A549 (cell line): ENCODE results near the gene ANGPT4. TPM values are rescaled to one million over a fixed set of nuclear protein-coding genes. Genes with fewer than 3 reads are reported as not detected.

Source experiments
- ATAC-seq, 2 experiments: fragments of 200-7000 bp in 1 of 2; fragments of >200 bp in 1 of 2; cut with Nextera tagmentation in 1 of 2; cut with Tn5 transposase in 1 of 2; 3 replicates each; pipeline versions ENCODE4 v1.8.0 to v1.9.1; 2018 to 2020; ENCODE audit warnings: mild to moderate bottlenecking in 1 of 2, moderate library complexity in 1 of 2
- CTCF ChIA-PET: fragments of 300-600 bp; sonication (Branson Sonifier 250); formaldehyde crosslinking; extraction: SDS; loops from one replicate; lab custom pipeline; 2021; ENCODE audit warnings: antibody characterized with exemption, inconsistent platforms; lab: Yijun Ruan, JAX
- POLR2A ChIA-PET: fragments of 350-600 bp; formaldehyde crosslinking; extraction: SDS; loops from one replicate; lab custom pipeline; 2021; ENCODE audit warnings: antibody characterized with exemption, inconsistent platforms; lab: Yijun Ruan, JAX
- DNase-seq, 2 experiments: peaks; one replicate each; pipeline versions ENCODE4 v3.0.0 to v3.0.0-alpha.2; 2011 to 2016; ENCODE audit warnings: low read depth in 1 of 2, low spot score in 1 of 2
- FAIRE-seq: peaks from 2 replicates; lab custom pipeline; 2011; peaks lifted over from hg19 to GRCh38; lab: Jason Lieb, UNC
- H3K27ac ChIP-seq, 2 experiments: fragments of >200 bp; sonication (Bioruptor Twin); formaldehyde crosslinking; 3 replicates each; pipeline ENCODE4 v1.5.1; 2016 to 2017
- H3K4me1 ChIP-seq: fragments of >200 bp; sonication (Bioruptor Twin); formaldehyde crosslinking; 3 replicates; pipeline ENCODE4 v1.6.1; 2016
- H3K4me2 ChIP-seq: fragments of >200 bp; sonication (Bioruptor Twin); formaldehyde crosslinking; 3 replicates; pipeline ENCODE4 v1.6.1; 2016
- H3K4me3 ChIP-seq: fragments of >200 bp; sonication (Bioruptor Twin); formaldehyde crosslinking; 3 replicates; pipeline ENCODE4 v1.5.1; 2016
- H3K9me3 ChIP-seq: fragments of >200 bp; sonication (Bioruptor Twin); formaldehyde crosslinking; 3 replicates; pipeline ENCODE4 v1.6.1; 2016
- BHLHE40 ChIP-seq: IDR thresholded peaks from 2 replicates; pipeline ENCODE4 v1.6.1; 2012; ENCODE audit warnings: low read depth, low read length, inconsistent platforms
- CBX2 ChIP-seq: fragments of 200-600 bp; sonication (generic); IDR thresholded peaks from 2 replicates; pipeline ENCODE4 v1.6.1; 2016; ENCODE audit warnings: low read depth, mild to moderate bottlenecking, borderline replicate concordance
- CBX8 ChIP-seq: fragments of 200-600 bp; sonication (generic); IDR thresholded peaks from 2 replicates; pipeline ENCODE4 v1.6.1; 2016
- EHMT2 ChIP-seq: fragments of 200-600 bp; sonication (generic); IDR thresholded peaks from 2 replicates; pipeline ENCODE4 v1.6.1; 2016; ENCODE audit warnings: antibody characterized with exemption, low read depth, mild to moderate bottlenecking, moderate library complexity
- ESRRA ChIP-seq: fragments of 150-350 bp; IDR thresholded peaks from 2 replicates; pipeline ENCODE4 v1.6.1; 2014; ENCODE audit warnings: mild to moderate bottlenecking, low read length, borderline replicate concordance
- FOSL2 ChIP-seq, 2 experiments: fragments of 450-650 bp in 1 of 2; fragments of >200 bp in 1 of 2; sonication (Bioruptor Twin) in 1 of 2; formaldehyde crosslinking; IDR thresholded peaks; 2 replicates each; pipeline versions ENCODE4 v1.5.0 to v1.6.1; 2016 to 2020; ENCODE audit warnings: mild to moderate bottlenecking in 1 of 2, moderate library complexity in 1 of 2
- HDAC2 ChIP-seq: fragments of 200-600 bp; sonication (generic); IDR thresholded peaks from 2 replicates; pipeline ENCODE4 v1.6.1; 2016
- HEYL ChIP-seq: fragments of 250-450 bp; sonication (Bioruptor Pico); IDR thresholded peaks from 2 replicates; pipeline ENCODE4 v1.8.0; 2021; ENCODE audit warnings: mild to moderate bottlenecking, moderate library complexity
- HOXB13 ChIP-seq: fragments of 250-450 bp; sonication (Bioruptor Pico); IDR thresholded peaks from 2 replicates; pipeline ENCODE4 v1.5.0; 2020; ENCODE audit warnings: low read depth, mild to moderate bottlenecking, moderate library complexity
- JUNB ChIP-seq: fragments of >200 bp; sonication (Bioruptor Twin); formaldehyde crosslinking; IDR thresholded peaks from 2 replicates; pipeline ENCODE4 v1.6.1; 2016
- KDM1A ChIP-seq: fragments of 200-600 bp; sonication (generic); IDR thresholded peaks from 2 replicates; pipeline ENCODE4 v1.6.1; 2016; ENCODE audit warnings: low read depth, mild to moderate bottlenecking
- MYC ChIP-seq: IDR thresholded peaks from 2 replicates; pipeline ENCODE4 v1.6.1; 2012; ENCODE audit warnings: mild to moderate bottlenecking, inconsistent platforms, low read length, improper control_type of control experiment, borderline replicate concordance
- NPAS2 ChIP-seq: fragments of 250-450 bp; sonication (Bioruptor Pico); IDR thresholded peaks from 2 replicates; pipeline ENCODE4 v1.8.0; 2022; ENCODE audit warnings: mild to moderate bottlenecking, moderate library complexity, borderline replicate concordance
- RAD21 ChIP-seq, 2 experiments: fragments of >200 bp in 1 of 2; sonication (Bioruptor Twin) in 1 of 2; formaldehyde crosslinking in 1 of 2; IDR thresholded peaks in 1 of 2; conservative IDR thresholded peaks in 1 of 2; 2 replicates in 1 of 2; 3 replicates in 1 of 2; pipeline ENCODE4 v1.6.1; 2012 to 2018; ENCODE audit warnings: inconsistent platforms in 1 of 2
- RARB ChIP-seq: fragments of 250-450 bp; sonication (Bioruptor Pico); IDR thresholded peaks from 2 replicates; pipeline ENCODE4 v1.8.0; 2021; ENCODE audit warnings: mild to moderate bottlenecking, moderate library complexity
- TFCP2L1 ChIP-seq: fragments of 250-450 bp; sonication (Bioruptor Pico); IDR thresholded peaks from 2 replicates; pipeline ENCODE4 v1.5.0; 2021; ENCODE audit warnings: mild to moderate bottlenecking
- ZSCAN20 ChIP-seq: fragments of 250-450 bp; sonication (Bioruptor Pico); IDR thresholded peaks from 2 replicates; pipeline ENCODE4 v1.8.0; 2022; ENCODE audit warnings: mild to moderate bottlenecking, moderate library complexity
- WGBS: methylation state at CpG from one replicate; pipeline ENCODE4 v1.1.6; 2017; ENCODE audit errors: missing lambda C conversion rate; 5-methylcytosine and 5-hydroxymethylcytosine counted together
- polyA plus RNA-seq, 4 experiments: library from polyadenylated mRNA; depleted of rRNA in 3 of 4; stranded (reverse); fragments of >200 nt; fragmentation: RNase III in 1 of 4; extraction: RNeasy Plus Mini Kit Qiagen cat#74134 plus additional on column Dnase treatment in 1 of 4; gene quantifications; 2 replicates in 3 of 4; 3 replicates in 1 of 4; pipeline ENCODE4 v1.2.3, GENCODE V29; 2011 to 2017
- TF ChIP-seq, protein P1 (sequence below): IDR thresholded peaks from 2 replicates; pipeline ENCODE4 v1.6.1; 2012; ENCODE audit warnings: low read depth, borderline replicate concordance
- TF ChIP-seq, protein P2 (sequence below): IDR thresholded peaks from 2 replicates; pipeline ENCODE4 v1.6.1; 2012
- TF ChIP-seq, protein P3 (sequence below): fragments of >200 bp; sonication (Bioruptor Twin); formaldehyde crosslinking; IDR thresholded peaks from 3 replicates; pipeline ENCODE4 v1.6.1; 2016
- TF ChIP-seq, protein P4 (sequence below): fragments of >200 bp; sonication (Bioruptor Twin); formaldehyde crosslinking; IDR thresholded peaks from 3 replicates; pipeline ENCODE4 v1.5.1; 2016

The ANGPT4 gene
- polyA plus RNA-seq, 2 of the 4 experiments (the other 2 are of a cell fraction): 0.04 TPM; not detected in 1

DNA sequence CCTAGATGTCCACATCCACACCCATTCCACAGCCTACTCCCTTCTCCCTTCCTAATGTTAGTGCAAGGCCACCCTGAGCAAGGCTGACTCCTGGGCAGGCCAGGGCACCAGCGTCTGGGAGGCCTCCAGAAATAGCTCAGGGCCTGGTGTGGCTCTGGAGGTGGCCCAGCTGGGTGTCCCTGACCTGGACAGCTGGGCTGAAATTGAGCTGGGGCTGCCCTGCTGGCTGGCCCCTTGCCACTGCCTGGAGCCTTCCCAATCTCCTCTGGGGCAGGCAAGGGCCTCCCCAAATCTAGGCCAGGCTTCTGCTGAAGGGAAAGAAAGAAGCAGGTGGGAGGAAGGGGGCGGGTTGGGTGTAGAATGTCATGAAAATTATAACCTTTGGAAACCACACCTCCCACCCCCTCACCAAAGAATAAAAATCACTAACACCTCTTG is 80.5 kb downstream of the ANGPT4 start:
- ATAC-seq (no peak), DNase-seq (no peak), FAIRE-seq (no peak)
- POLR2A ChIA-PET: no interaction called here
- Histone ChIP-seq H3K27ac (no peak overlapping the region), H3K9me3 (no peaks in the 10 kb centered on the region), H3K4me2 (no peak overlapping the region), H3K4me1 (peaks cover 6% of the 10 kb centered on the region; the same call in 2 of the 3 replicates), H3K4me3 (no peak overlapping the region)
- no peak for TF ChIP-seq MYC
- no peak for TF ChIP-seq NPAS2
- no peak for TF ChIP-seq CBX2
- no peak for TF ChIP-seq FOSL2 (IDR thresholded peaks at IDR 0.05)
- no peak for TF ChIP-seq FOSL2 (CRISPR knock-in tag; IDR thresholded peaks at IDR 0.05)
- TF ChIP-seq HOXB13 (CRISPR knock-in tag): no peak
- TF ChIP-seq KDM1A: no peak
- TF ChIP-seq ZSCAN20: no peak
- no peak for TF ChIP-seq CBX8
- no peak for TF ChIP-seq EHMT2
- TF ChIP-seq, protein P1, sequence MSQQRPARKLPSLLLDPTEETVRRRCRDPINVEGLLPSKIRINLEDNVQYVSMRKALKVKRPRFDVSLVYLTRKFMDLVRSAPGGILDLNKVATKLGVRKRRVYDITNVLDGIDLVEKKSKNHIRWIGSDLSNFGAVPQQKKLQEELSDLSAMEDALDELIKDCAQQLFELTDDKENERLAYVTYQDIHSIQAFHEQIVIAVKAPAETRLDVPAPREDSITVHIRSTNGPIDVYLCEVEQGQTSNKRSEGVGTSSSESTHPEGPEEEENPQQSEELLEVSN: no peak
- no peak for TF ChIP-seq BHLHE40
- no peak for TF ChIP-seq HEYL (CRISPR knock-in tag)
- TF ChIP-seq ESRRA: no peak
- TF ChIP-seq RARB: no peak
- TF ChIP-seq HDAC2: no peak
- TF ChIP-seq TFCP2L1 (CRISPR knock-in tag): no peak
- TF ChIP-seq, protein P2, sequence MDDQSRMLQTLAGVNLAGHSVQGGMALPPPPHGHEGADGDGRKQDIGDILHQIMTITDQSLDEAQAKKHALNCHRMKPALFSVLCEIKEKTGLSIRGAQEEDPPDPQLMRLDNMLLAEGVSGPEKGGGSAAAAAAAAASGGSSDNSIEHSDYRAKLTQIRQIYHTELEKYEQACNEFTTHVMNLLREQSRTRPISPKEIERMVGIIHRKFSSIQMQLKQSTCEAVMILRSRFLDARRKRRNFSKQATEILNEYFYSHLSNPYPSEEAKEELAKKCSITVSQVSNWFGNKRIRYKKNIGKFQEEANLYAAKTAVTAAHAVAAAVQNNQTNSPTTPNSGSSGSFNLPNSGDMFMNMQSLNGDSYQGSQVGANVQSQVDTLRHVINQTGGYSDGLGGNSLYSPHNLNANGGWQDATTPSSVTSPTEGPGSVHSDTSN: no peak
- no peak for TF ChIP-seq JUNB
- TF ChIP-seq RAD21 (conservative IDR thresholded peaks at IDR 0.05 in 1 of 2, IDR thresholded peaks at IDR 0.05 in 1 of 2): no peak
- WGBS: 83% methylated on average over 2 of the region's 2 CpGs
- CTCF ChIA-PET: interaction anchor here (1.0 to 22.7 kb wide), 2 partner anchors 11 to 125 kb away, joined by 3 to 872 read pairs; no protein-coding TSS in a partner anchor

DNA sequence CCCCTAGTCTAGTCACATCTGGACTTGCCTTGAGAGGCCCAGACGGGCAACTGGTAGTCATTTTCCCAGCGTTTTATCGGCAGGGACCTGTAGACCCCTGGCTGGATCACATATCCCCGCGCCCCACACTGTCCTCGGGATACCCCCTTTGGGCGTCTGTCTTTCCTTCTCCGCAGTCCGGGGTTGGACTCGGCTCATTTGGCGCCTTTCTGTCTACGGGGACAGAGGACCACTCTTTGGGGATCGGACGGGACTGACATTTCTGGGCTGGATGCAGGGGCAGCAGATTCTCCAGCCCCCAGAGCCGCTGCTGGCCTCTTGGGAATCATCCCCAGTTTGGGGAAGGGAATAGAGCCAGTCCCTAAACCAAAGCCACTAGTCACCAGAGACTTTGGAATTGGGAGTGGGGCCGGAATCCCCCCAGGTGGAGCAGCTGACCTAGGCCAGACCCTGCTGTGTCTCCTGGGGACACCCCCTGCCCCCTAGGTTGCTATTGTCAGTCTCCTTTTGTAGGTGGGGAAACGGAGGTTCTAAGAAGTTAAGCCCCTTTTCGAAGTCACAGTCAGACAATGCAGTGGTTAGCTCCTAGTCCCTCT is 81.9 kb downstream of the ANGPT4 start:
- ATAC-seq: peak; percentile 17 to 61; a peak in 5 of 6 replicates

More for the DNA sequence above, 81.9 kb downstream of the ANGPT4 start:
- no peak for FAIRE-seq
- DNase-seq: no peak
- Histone ChIP-seq H3K4me3 (peak overlapping the region; percentile 75), H3K4me2 (peak overlapping the region; percentile 75), H3K27ac (peak overlapping the region; percentile 86 to 92), H3K4me1 (peaks cover 6% of the 10 kb centered on the region; the same call in 2 of the 3 replicates), H3K9me3 (no peaks in the 10 kb centered on the region)
- CTCF ChIA-PET: interaction anchor here (1.6 to 22.7 kb wide), 5 partner anchors 7 to 379 kb away, joined by 4 to 872 read pairs (median 7); no protein-coding TSS in a partner anchor
- TF ChIP-seq, protein P3, sequence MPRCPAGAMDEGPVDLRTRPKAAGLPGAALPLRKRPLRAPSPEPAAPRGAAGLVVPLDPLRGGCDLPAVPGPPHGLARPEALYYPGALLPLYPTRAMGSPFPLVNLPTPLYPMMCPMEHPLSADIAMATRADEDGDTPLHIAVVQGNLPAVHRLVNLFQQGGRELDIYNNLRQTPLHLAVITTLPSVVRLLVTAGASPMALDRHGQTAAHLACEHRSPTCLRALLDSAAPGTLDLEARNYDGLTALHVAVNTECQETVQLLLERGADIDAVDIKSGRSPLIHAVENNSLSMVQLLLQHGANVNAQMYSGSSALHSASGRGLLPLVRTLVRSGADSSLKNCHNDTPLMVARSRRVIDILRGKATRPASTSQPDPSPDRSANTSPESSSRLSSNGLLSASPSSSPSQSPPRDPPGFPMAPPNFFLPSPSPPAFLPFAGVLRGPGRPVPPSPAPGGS: 0 out of 3 replicates have a peak, but pooled peaks have one; percentile 28
- TF ChIP-seq, protein P4, sequence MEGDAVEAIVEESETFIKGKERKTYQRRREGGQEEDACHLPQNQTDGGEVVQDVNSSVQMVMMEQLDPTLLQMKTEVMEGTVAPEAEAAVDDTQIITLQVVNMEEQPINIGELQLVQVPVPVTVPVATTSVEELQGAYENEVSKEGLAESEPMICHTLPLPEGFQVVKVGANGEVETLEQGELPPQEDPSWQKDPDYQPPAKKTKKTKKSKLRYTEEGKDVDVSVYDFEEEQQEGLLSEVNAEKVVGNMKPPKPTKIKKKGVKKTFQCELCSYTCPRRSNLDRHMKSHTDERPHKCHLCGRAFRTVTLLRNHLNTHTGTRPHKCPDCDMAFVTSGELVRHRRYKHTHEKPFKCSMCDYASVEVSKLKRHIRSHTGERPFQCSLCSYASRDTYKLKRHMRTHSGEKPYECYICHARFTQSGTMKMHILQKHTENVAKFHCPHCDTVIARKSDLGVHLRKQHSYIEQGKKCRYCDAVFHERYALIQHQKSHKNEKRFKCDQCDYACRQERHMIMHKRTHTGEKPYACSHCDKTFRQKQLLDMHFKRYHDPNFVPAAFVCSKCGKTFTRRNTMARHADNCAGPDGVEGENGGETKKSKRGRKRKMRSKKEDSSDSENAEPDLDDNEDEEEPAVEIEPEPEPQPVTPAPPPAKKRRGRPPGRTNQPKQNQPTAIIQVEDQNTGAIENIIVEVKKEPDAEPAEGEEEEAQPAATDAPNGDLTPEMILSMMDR: no peak
- 12% methylated on average over 17 of the region's 18 CpGs for WGBS
- POLR2A ChIA-PET: interaction anchor here (1.5 kb wide), 1 partner anchor 10 kb away, joined by 4 read pairs; no protein-coding TSS in a partner anchor
